Small intestine (tissue), 7 donors: ENCODE results near the gene PHF24. TPM values are rescaled to one million over a fixed set of nuclear protein-coding genes. Genes with fewer than 3 reads are reported as not detected.

Experiments
- DNase-seq, 2 donors: peaks; one replicate each; pipeline versions ENCODE4 v3.0.0 to v3.0.0-alpha.2; 2013
- FAIRE-seq: peaks from 2 replicates; lab custom pipeline; 2012; peaks lifted over from hg19 to GRCh38; lab: Jason Lieb, UNC
- H3K27ac ChIP-seq, 3 donors: one replicate each; pipeline ENCODE4 v1.5.1; 2013; ENCODE audit warnings: low read length in 2 of 3, mild to moderate bottlenecking in 2 of 3, control low read depth in 1 of 3, inconsistent platforms in 1 of 3, low read depth in 1 of 3, moderate library complexity in 1 of 3
- H3K27me3 ChIP-seq, 3 donors: one replicate each; pipeline ENCODE4 v1.6.1; 2013; ENCODE audit warnings: low read length in 3 of 3, inconsistent platforms in 1 of 3; ENCODE audit not compliant: control insufficient read depth in 3 of 3, insufficient read depth in 3 of 3
- H3K36me3 ChIP-seq, 3 donors: one replicate each; pipeline ENCODE4 v1.6.1; 2013; ENCODE audit warnings: low read length in 3 of 3, inconsistent platforms in 1 of 3, low read depth in 1 of 3, mild to moderate bottlenecking in 1 of 3, moderate library complexity in 1 of 3; ENCODE audit not compliant: control insufficient read depth in 3 of 3, insufficient read depth in 2 of 3
- H3K4me1 ChIP-seq, 3 donors: one replicate each; pipeline ENCODE4 v1.6.1; 2013; ENCODE audit warnings: low read length in 2 of 3, inconsistent platforms in 1 of 3, low read depth in 1 of 3, mild to moderate bottlenecking in 1 of 3, moderate library complexity in 1 of 3; ENCODE audit not compliant: control insufficient read depth in 3 of 3, insufficient read depth in 2 of 3
- H3K4me3 ChIP-seq, 3 donors: one replicate each; pipeline ENCODE4 v1.5.1; 2013; ENCODE audit warnings: low read length in 3 of 3, control low read depth in 1 of 3, inconsistent platforms in 1 of 3, low read depth in 1 of 3, mild to moderate bottlenecking in 1 of 3, moderate library complexity in 1 of 3
- H3K9me3 ChIP-seq, 2 donors: one replicate each; pipeline ENCODE4 v1.6.1; 2013; ENCODE audit warnings: low read depth in 1 of 2, low read length in 1 of 2; ENCODE audit not compliant: control insufficient read depth in 2 of 2, insufficient read depth in 1 of 2
- WGBS, 3 donors: extraction: QIAGEN DNeasy Blood & Tissue Kit; methylation state at CpG; one replicate each; pipeline ENCODE4 v1.1.7; 2013; 5-methylcytosine and 5-hydroxymethylcytosine counted together
- polyA plus RNA-seq, 4 donors: library from polyadenylated mRNA; stranded (reverse) in 3 of 4; unstranded in 1 of 4; fragments of 200-250 nt in 3 of 4; fragments of 120-200 nt in 1 of 4; gene quantifications; one replicate each; pipeline versions ENCODE4 v1.2.1 to v1.2.3, GENCODE V29; 2013
- donor health status: healthy with polysubstance abuse.
- donor health status: control.
- donor health status: control.
- donor health status: Bipolar disorder and iron deficiency.
- donor health status: healthy.

PHF24 gene
- polyA plus RNA-seq, 4 donors, result 0.15 to 0.39 TPM; not detected in 2

DNA sequence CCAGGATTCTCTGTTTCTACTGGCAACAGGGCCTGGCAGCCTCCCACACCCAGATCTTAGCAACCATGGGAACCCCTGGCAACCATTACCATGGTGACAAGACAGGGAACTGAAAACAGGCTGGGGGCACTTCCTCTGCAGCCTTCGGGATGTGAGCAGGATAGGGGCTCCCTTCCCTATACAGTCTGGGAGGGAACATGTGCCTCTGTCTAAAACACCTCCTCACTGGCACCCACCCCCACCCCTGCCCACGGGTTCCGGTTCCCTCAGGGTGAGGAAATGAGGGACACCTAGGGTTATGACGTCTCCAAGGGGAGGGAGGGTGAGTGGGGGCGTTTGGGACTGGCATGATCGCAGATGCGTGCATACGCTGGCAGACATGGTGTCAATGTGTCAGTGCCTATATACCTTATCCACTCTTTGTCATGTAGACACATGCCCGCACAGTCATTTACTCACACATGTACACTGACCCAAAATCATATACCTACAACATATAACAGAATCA is 28.5 kb downstream of the PHF24 start:
- Histone ChIP-seq H3K4me1 (peaks cover 0 to 6% (median 0%) of the 10 kb centered on the region in 3 donors), H3K27ac (peak overlapping the region in 1 of 3 donors; percentile 18), H3K27me3 (peaks cover 0 to 10% (median 0%) of the 10 kb centered on the region in 3 donors), H3K4me3 (no peak overlapping the region), H3K9me3 (no peaks in the 10 kb centered on the region), H3K36me3 (no peaks in the 10 kb centered on the region)
- WGBS, 3 donors, result 35 to 59% (median 51%) methylated on average over 8 to 9 of the region's 9 CpGs
- DNase-seq (peak in 1 of 2 donors; percentile 25), FAIRE-seq (no peak)

DNA sequence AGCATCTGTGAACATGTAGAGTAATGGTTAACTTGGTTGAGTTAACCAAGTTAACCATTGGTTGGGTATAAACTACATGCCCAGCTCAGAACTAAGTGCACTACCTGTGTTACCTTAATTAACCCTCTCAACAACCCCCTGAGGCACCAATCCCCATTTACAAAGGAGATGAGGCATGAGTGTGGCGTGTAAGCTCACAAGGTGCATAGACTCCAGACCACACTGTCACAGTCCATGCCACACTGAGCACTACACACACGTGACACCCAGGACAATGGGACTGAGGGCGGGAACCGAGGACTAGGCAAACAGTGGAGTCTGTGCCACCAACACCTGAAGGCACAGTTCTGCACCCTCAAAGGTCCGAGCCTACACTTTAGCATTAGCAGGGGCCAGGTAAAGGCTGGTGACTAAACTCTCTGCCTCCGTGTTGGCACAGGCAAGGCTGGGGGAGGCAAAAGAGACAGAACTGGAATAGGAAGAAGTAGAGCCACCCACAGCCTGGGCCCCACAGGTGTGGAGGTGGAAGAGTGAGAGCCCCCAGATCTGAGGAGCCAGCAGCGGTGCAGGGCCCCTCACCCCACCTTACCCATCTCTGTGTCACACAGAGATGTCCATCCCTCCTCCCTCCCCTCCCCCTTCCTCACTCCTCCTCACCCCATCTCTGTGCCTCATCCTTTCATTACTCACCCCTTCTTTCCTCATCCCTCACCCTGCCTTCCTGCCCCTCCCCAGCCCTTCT is 29.2 kb downstream of the PHF24 start:
- peaks cover 0 to 10% (median 0%) of the 10 kb centered on the region in 3 donors for H3K27me3 ChIP-seq
- H3K4me1 ChIP-seq, result peaks cover 0 to 9% (median 0%) of the 10 kb centered on the region in 3 donors
- peak overlapping the region in 1 of 3 donors; percentile 26 for H3K27ac ChIP-seq
- FAIRE-seq (no peak), DNase-seq (peak in 1 of 2 donors; percentile 15)
- no peaks in the 10 kb centered on the region for H3K36me3 ChIP-seq
- WGBS, 3 donors, result 30 to 63% (median 36%) methylated on average over 7 of the region's 7 CpGs
- no peaks in the 10 kb centered on the region for H3K9me3 ChIP-seq
- H3K4me3 ChIP-seq, result no peak overlapping the region

DNA sequence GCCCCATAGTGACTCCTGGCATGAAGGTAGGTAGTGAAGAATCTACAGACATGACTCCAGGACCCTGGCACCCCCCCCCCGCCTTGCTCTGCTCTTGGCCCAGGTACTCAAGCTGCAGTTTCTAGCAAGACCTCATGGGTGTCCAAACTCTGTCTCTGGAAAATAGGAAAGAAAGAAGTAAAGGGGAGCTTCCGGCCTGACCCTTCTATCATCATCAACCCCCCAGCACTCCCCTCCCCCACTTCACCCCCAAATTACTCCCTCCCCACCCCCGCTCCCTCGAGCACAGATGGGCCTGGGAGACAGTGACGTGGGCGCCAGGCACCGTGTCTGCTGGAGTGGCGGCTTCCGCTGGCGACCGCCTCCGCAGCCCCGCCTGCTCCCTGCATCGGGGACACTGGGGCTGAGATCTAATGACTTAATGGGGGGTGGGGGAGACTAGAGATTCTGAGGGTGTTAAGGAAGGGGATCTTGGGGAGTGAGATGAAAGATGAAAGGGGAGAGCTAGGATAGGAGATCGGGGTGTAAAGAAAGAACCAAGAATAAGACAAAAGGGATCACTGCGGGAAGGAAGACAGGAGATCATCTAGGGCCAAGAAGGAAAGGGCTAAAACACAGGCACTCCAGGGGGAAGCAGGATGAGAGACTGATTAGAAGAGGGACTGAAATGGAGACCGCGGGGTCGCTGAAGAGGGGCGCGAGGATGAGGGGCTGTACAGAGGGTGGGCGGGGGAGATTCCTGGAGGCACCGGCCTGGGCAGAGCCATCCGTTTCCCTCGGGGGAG is 30.3 kb downstream of the PHF24 start:
- FAIRE-seq (no peak), DNase-seq (peak in 1 of 2 donors; percentile 36)
- H3K9me3 ChIP-seq, result no peaks in the 10 kb centered on the region
- peaks cover 0 to 10% (median 0%) of the 10 kb centered on the region in 3 donors for H3K27me3 ChIP-seq
- H3K4me1 ChIP-seq, result peaks cover 0 to 16% (median 0%) of the 10 kb centered on the region in 3 donors
- peak overlapping the region in 2 of 3 donors; percentile 71 to 84 for H3K27ac ChIP-seq
- WGBS, 3 donors, result 11 to 22% (median 17%) methylated on average over 24 to 25 of the region's 25 CpGs
- H3K4me3 ChIP-seq, result peak overlapping the region in 2 of 3 donors; percentile 51 to 91
- H3K36me3 ChIP-seq, result no peaks in the 10 kb centered on the region

DNA sequence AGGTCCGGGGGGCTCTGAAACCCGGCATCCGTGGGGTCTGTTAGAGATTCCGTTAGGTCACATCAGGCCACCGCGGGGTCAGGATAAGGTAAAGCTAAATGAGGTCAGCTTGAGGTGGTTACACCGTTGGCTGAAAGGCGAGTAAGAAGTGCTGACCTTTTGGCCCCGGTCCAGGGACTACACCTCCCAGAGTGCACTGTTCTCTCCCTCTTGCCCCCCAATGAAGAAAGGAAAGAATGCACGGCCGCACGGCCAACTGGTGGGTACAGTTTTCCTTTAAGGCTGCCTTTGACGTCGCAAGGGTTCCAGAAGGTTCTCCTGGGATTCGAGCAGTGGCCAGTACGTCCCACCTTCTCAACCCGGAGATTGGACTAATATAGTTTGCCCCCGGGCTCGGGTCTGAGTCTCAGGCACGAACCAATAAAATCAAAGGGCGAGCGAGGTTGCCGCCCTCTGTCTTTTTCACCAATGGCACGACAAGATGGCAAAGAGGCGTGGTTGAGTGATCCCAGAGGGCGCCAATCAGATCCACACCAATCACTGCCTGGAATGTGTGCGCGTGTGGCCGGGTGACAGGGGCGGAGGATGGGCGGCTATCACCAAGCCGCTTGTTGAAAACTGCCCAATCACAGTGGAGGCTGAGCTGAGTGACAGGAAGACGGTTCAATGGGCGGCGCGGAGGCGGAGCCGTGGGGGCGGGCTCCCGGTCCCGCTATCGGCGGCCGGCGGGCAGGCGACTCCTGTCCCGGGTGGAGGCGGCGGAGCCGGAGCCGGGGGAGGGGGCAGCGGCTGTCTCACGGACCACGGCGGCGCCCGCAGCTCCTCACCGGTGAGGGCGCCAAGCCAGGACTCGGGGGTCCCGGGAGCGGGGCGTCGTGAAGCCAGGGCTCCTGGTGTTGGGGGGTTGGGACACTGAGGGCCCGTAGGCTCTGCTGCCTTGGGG is 31.2 kb downstream of the PHF24 start, which contains the start of gene DNAJB5:
TSS of gene DNAJB5 (plus strand) at position 743 of the 943 bp plus-strand sequence. CDS start 886 bp downstream, outside the sequence.
- no peaks in the 10 kb centered on the region for H3K9me3 ChIP-seq
- FAIRE-seq (peak; percentile 15), DNase-seq (peak; percentile 99 to 100)
- peaks cover 0 to 24% (median 0%) of the 10 kb centered on the region in 3 donors for H3K4me1 ChIP-seq
- WGBS, 3 donors, result 0 to 1% (median 1%) methylated on average over 61 to 65 of the region's 65 CpGs
- H3K4me3 ChIP-seq, result peak within 1 kb of the TSS; percentile 52 to 91 (median 81)
- H3K36me3 ChIP-seq, result no peaks in the 10 kb centered on the region
- peaks cover 0 to 10% (median 0%) of the 10 kb centered on the region in 3 donors for H3K27me3 ChIP-seq
- H3K27ac ChIP-seq, result peak within 1 kb of the TSS; percentile 68 to 91 (median 86)

DNA sequence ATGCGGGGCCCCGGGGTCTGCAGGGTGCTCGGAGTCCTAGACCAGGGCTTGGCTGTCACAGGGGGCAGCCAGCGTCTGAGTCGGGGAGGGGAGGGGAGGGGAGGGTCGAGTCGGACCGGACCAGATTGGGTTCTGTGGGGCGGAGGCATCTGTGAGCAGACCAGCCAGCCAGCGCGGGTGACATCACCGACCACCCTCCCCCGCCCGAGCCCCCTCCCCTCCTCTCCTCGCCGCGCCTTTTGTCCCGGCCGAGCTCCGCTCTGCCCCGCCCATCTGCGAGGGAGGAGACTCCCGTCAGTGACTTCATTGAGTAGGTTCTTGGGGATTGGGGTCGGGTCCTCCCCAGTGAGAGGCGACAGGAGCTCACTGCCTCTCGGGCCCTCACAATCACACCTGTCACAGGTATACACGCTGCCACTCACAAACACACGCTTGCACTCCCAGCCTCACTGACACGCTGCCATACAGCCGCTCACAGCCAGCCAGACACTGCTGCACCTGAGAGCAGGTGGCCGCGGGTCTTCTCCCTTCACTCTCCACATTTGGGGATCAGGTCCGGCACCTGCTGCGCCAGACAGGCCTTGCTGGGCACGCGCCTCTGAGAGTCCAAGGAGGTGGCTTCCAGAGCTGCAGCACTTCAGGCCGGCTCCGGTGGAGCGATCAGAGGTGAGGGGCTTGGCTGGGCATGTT is 32.0 kb downstream of the PHF24 start:
- Histone ChIP-seq H3K4me3 (peak overlapping the region; percentile 52 to 91 (median 81)), H3K27me3 (peaks cover 0 to 10% (median 0%) of the 10 kb centered on the region in 3 donors), H3K9me3 (no peaks in the 10 kb centered on the region), H3K27ac (peak overlapping the region; percentile 68 to 91 (median 86)), H3K4me1 (peaks cover 0 to 32% (median 0%) of the 10 kb centered on the region in 3 donors), H3K36me3 (peaks cover 0 to 3% (median 0%) of the 10 kb centered on the region in 3 donors)
- FAIRE-seq (no peak), DNase-seq (peak; percentile 51 to 80)
- WGBS, 3 donors, result 6 to 10% (median 10%) methylated on average over 21 to 39 of the region's 39 CpGs

DNA sequence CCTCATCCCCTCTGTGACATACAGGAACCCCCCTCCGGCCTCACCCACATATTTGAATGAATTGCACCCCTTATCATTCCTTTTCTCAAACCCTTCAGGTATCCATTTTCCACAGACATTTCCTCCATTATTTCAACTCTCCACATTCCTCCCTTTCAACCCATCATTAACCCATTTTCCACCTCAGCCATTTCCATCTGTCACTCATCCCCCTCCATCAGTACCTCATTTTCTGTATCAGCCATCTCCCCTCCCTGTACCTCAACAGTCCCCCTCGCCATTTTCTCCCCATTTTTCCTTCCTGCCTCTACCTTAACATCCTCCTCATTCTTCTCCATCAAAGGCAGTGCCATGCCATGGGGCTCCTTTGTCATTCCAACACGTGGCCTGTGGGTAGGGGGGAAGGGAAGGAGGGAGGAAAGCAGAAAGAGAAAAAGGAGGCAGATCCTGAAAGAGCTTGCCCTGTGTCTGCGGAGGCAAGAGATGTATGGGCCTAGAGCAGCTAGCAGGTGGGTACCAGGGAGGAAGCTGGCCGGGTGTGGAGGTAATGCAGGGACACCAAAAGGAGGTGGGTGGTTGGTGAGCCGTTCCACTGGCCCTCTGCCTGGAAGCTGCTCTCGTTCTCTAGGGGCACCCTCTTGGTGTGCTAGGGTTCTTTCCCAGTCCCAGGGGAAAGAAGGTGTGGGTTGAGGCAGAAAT is 33.0 kb downstream of the PHF24 start:
- H3K27me3 ChIP-seq, result peaks cover 0 to 10% (median 0%) of the 10 kb centered on the region in 3 donors
- H3K36me3 ChIP-seq, result peaks cover 0 to 5% (median 0%) of the 10 kb centered on the region in 3 donors
- WGBS, 3 donors, result 52 to 70% (median 53%) methylated on average over 7 of the region's 7 CpGs
- no peaks in the 10 kb centered on the region for H3K9me3 ChIP-seq
- peaks cover 0 to 35% (median 0%) of the 10 kb centered on the region in 3 donors for H3K4me1 ChIP-seq
- no peak for FAIRE-seq
- H3K27ac ChIP-seq, result peak overlapping the region in 1 of 3 donors; percentile 80
- peak overlapping the region in 1 of 3 donors; percentile 91 for H3K4me3 ChIP-seq
- DNase-seq, result no peak
